Nephron progenitor cell (in vitro differentiated cells): ENCODE measurements around the gene ME2.
"Not testable (repeated sequence)": the region's sequence is repeated elsewhere in the genome, so short reads cannot be mapped to it uniquely, and the experiment has no call there.

ENCODE experiments used
- DNase-seq: peaks from one replicate; pipeline ENCODE4 v3.0.0; 2021
- H3K27ac Mint-ChIP-seq: 2 replicates; pipeline ENCODE4 v1.8.0; 2021; ENCODE audit warnings: mild to moderate bottlenecking, moderate library complexity, mixed read lengths
- H3K27me3 Mint-ChIP-seq: 2 replicates; pipeline ENCODE4 v1.8.0; 2021; ENCODE audit warnings: mild to moderate bottlenecking, low read depth, mixed read lengths; ENCODE audit not compliant: poor library complexity
- H3K36me3 Mint-ChIP-seq: 2 replicates; pipeline ENCODE4 v1.8.0; 2021; ENCODE audit warnings: low read depth, mixed read lengths
- H3K4me1 Mint-ChIP-seq: 2 replicates; pipeline ENCODE4 v1.8.0; 2021; ENCODE audit warnings: mixed read lengths
- H3K4me3 Mint-ChIP-seq: 2 replicates; pipeline ENCODE4 v1.8.0; 2021; ENCODE audit warnings: mild to moderate bottlenecking, moderate library complexity, mixed read lengths
- H3K9me3 Mint-ChIP-seq: 2 replicates; pipeline ENCODE4 v1.8.0; 2021; ENCODE audit warnings: mild to moderate bottlenecking, moderate library complexity, mixed read lengths
- TF ChIP-seq, protein P1 (sequence below): fragments of 200-600 bp; sonication (generic); IDR thresholded peaks from 2 replicates; pipeline ENCODE4 v1.5.0; 2021; ENCODE audit warnings: antibody characterized with exemption

ME2 gene

DNA sequence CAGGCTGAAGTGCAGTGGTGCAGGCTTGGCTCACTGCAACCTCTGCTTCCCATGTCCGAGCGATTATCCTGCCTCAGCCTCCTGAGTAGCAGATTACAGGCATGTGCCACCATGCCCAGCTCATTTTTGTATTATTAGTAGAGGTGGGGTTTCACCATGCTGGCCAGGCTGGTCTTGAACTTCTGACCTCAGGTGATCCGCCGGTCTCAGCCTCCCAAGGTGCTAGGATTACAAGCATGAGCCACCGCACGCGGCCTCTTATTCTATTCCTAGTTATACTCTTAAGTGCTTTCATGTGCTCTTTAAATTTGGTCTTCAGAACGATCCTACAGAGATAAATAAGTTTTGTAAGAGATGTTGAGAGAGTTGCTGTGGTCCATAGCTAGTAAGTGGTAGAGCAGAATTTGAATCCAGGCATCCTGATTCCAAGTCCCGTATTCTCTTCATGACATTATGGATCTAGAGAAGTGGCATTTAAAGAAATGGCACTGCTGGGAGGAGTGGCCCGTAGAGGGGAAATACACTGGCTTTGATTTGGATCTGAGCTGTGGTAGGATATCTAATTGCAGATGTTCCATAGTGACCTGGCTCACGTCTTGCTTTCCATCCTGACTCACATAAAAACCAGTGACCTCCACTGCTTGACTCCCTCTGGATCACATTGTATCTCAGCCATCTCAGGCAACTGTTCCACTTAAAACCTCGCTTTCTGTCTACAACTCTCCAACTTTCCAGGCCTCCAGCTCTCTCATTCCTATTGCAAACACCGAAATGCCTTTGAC is 22.8 kb upstream of the ME2 start:
- peaks cover 5% of the 10 kb centered on the region for H3K9me3 Mint-ChIP-seq
- H3K27me3 Mint-ChIP-seq: peaks cover 11% of the 10 kb centered on the region
- H3K27ac Mint-ChIP-seq: no peak overlapping the region
- no peak for DNase-seq
- no peak overlapping the region for H3K4me3 Mint-ChIP-seq
- H3K4me1 Mint-ChIP-seq: peaks cover 45% of the 10 kb centered on the region
- TF ChIP-seq, protein P1, sequence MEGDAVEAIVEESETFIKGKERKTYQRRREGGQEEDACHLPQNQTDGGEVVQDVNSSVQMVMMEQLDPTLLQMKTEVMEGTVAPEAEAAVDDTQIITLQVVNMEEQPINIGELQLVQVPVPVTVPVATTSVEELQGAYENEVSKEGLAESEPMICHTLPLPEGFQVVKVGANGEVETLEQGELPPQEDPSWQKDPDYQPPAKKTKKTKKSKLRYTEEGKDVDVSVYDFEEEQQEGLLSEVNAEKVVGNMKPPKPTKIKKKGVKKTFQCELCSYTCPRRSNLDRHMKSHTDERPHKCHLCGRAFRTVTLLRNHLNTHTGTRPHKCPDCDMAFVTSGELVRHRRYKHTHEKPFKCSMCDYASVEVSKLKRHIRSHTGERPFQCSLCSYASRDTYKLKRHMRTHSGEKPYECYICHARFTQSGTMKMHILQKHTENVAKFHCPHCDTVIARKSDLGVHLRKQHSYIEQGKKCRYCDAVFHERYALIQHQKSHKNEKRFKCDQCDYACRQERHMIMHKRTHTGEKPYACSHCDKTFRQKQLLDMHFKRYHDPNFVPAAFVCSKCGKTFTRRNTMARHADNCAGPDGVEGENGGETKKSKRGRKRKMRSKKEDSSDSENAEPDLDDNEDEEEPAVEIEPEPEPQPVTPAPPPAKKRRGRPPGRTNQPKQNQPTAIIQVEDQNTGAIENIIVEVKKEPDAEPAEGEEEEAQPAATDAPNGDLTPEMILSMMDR: no peak
- no peaks in the 10 kb centered on the region for H3K36me3 Mint-ChIP-seq

DNA sequence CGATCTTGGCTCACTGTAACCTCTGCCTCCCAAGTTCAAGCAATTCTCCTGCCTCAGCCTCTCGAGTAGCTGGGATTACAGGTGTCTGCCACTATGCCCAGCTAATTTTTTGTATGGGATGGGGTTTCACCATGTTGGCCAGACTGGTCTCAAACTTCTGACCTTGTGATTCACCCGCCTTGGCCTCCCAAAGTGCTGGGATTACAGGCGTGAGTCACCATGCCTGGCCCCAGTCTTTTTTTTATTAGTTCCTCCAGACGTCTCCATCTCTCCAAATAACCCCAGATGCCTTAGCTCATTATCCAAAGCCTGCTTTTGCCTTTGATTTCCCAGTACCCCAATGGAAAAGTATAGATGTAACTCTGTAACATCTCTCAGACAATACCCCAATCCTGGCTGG is 21.8 kb upstream of the ME2 start:
- not testable (repeated sequence) for H3K36me3 Mint-ChIP-seq, DNase-seq, H3K9me3 Mint-ChIP-seq, H3K4me3 Mint-ChIP-seq, H3K27ac Mint-ChIP-seq
- Mint-ChIP-seq H3K4me1 (peaks cover 37% of the 10 kb centered on the region), H3K27me3 (peaks cover 13% of the 10 kb centered on the region)

DNA sequence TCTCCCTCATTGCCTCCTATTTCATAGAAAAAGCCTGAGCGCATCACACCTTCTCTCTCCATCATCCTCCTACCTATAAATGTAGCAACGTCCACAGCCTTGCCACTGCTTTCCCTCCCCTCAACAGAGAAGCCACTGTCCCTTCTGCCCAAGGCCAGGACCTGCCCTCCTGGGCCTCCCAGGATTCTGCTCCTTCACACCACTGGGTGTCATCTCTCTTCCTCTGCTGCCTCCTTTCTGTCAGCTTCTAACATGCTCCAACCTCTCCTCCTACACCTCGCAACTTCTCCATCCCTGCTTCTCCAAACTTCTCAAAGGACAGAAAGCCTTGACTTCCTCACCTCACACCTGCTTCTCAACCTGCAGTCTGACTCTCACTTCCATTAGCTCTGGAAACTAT is 21.2 kb upstream of the ME2 start:
- H3K27me3 Mint-ChIP-seq: peaks cover 14% of the 10 kb centered on the region
- no peak overlapping the region for H3K27ac Mint-ChIP-seq
- H3K9me3 Mint-ChIP-seq: peaks cover 2% of the 10 kb centered on the region
- no peak for DNase-seq
- TF ChIP-seq, protein P1: no peak
- H3K4me1 Mint-ChIP-seq: peaks cover 34% of the 10 kb centered on the region
- H3K36me3 Mint-ChIP-seq: no peaks in the 10 kb centered on the region
- no peak overlapping the region for H3K4me3 Mint-ChIP-seq

DNA sequence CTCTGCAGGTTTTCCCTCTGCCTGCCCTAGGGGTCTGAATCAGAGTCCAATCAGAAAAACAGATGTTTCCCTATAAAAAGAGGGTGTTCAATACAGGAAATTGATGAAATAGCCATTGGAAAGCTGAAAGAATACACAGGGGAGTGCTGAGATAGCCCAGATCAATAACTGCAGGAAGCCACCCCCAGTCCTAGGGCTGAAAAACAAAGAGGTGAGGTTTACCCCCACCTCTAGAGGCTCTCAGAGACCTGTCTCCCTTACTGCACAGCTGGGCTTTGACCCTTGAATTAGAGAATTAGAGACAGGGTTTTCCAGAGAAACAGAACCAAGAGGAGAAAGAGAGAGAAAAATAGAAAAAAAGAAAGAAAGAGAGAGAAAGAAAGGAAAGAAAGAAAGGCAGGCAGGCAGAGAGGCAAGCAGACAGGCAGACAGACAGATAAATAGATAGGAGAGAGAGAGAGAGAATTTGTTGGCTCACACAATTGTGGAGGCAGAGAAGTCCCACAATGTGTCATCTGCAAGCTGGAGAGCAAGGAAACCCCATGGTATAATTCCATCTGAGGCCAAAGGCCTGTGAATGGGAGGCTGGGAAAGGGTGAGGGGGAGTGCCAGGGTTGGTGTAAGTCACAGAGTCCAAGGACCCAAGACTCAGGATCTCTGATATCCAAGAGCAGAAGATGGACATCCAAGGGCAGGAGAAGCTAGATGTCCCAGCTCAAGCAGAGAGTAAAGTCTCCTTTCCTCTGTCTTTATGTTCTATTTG is 18.9 kb upstream of the ME2 start:
- Mint-ChIP-seq H3K36me3 (no peaks in the 10 kb centered on the region), H3K9me3 (no peaks in the 10 kb centered on the region), H3K27ac (no peak overlapping the region), H3K27me3 (peaks cover 11% of the 10 kb centered on the region), H3K4me3 (no peak overlapping the region), H3K4me1 (peaks cover 20% of the 10 kb centered on the region)
- TF ChIP-seq, protein P1: no peak
- DNase-seq: no peak

DNA sequence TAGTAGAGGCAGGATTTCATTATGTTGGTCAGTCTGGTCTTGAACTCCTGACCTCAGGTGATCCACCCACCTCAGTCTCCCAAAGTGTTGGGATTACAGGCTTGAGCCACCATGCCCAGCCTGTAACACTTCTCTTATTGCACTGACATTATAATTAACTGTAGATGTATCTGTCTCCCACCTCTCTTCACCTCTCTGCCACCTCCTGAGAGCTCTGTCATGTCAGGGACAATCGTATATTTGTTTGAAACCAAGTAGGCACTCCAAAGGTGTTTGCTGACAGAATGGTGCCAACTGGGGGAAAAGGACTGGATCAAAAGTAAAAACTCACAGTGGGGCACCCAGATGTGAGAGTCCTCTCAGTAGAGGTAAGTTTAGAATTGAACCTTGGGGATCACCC is 17.3 kb upstream of the ME2 start:
- Mint-ChIP-seq H3K27ac (no peak overlapping the region), H3K4me3 (no peak overlapping the region), H3K36me3 (no peaks in the 10 kb centered on the region), H3K27me3 (peaks cover 11% of the 10 kb centered on the region), H3K4me1 (peaks cover 9% of the 10 kb centered on the region), H3K9me3 (no peaks in the 10 kb centered on the region)
- TF ChIP-seq, protein P1: no peak
- DNase-seq: no peak

DNA sequence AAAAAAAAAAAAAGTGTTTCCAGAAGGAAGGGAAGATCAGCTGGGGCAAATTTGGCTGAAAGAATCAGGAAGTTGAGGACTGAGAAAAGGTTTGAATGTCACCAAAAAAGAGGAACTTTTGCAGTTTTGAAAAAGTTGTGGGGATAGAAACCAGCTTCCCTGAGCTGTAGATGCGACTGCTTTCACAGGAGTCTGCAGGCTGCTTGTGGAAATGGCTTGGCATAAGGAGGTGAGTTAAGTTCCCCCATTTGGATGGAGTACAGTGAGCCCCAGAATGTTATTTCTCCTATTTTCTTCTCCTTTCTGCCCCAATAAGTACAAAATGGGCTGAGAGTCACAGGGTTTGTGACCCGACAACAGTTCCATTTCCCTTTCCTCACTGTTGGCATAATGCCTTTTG is 16.5 kb upstream of the ME2 start:
- Mint-ChIP-seq H3K36me3 (no peaks in the 10 kb centered on the region), H3K4me1 (peaks cover 7% of the 10 kb centered on the region), H3K4me3 (no peak overlapping the region), H3K9me3 (no peaks in the 10 kb centered on the region), H3K27ac (no peak overlapping the region), H3K27me3 (peaks cover 8% of the 10 kb centered on the region)
- TF ChIP-seq, protein P1: no peak
- DNase-seq: no peak
